A673 (cell line): Measurements from ENCODE around the gene YTHDF1. TPM values are rescaled to one million over a fixed set of nuclear protein-coding genes. Genes with fewer than 3 reads are reported as not detected.
A peak's percentile ranks its signal among the peaks of the same experiment; 100 is the strongest.

Source experiments
- BruUV-seq: library from RNA; stranded (reverse); fragments of 400-500 nt; replicated peaks from 2 replicates; lab custom pipeline; 2021; lab: Mats Ljungman, UMichigan
- CTCF ChIA-PET: fragments of 300-600 bp; sonication (Branson Sonifier 250); formaldehyde crosslinking; loops from one replicate; lab custom pipeline; 2022; ENCODE audit warnings: antibody characterized with exemption; lab: Charles Lee
- POLR2A ChIA-PET: fragments of 300-600 bp; sonication (Branson Sonifier 250); formaldehyde crosslinking; loops from one replicate; lab custom pipeline; 2022; ENCODE audit warnings: antibody characterized with exemption; ENCODE audit not compliant: low non-redundant PET; lab: Charles Lee
- DNase-seq: peaks from one replicate; pipeline ENCODE4 v3.0.0-alpha.2; 2015; ENCODE audit warnings: low spot score
- H3K27ac ChIP-seq: fragments of 200-600 bp; sonication (generic); 2 replicates; pipeline ENCODE4 v1.5.1; 2016; ENCODE audit warnings: mixed run types, low read depth, mild to moderate bottlenecking, mixed read lengths, antibody characterized with exemption, low read length; ENCODE audit not compliant: poor library complexity, severe bottlenecking
- H3K27me3 ChIP-seq: fragments of 200-600 bp; sonication (generic); replicated peaks from 2 replicates; pipeline ENCODE4 v1.6.1; 2017; ENCODE audit warnings: mixed run types, low read depth, mild to moderate bottlenecking, mixed read lengths, antibody characterized with exemption, low read length; ENCODE audit not compliant: insufficient read depth, poor library complexity
- H3K36me3 ChIP-seq: fragments of 200-600 bp; sonication (generic); 2 replicates; pipeline ENCODE4 v1.6.1; 2016; ENCODE audit warnings: mixed run types, mild to moderate bottlenecking, mixed read lengths, antibody characterized with exemption, low read length; ENCODE audit not compliant: insufficient read depth, poor library complexity, severe bottlenecking
- H3K4me1 ChIP-seq: fragments of 200-600 bp; sonication (generic); 2 replicates; pipeline ENCODE4 v1.6.1; 2017; ENCODE audit warnings: mixed run types, mild to moderate bottlenecking, mixed read lengths, antibody characterized with exemption, low read length; ENCODE audit not compliant: insufficient read depth, poor library complexity, severe bottlenecking
- H3K4me3 ChIP-seq: fragments of 200-600 bp; sonication (generic); 2 replicates; pipeline ENCODE4 v1.5.1; 2016; ENCODE audit warnings: low read depth, mixed run types, mild to moderate bottlenecking, mixed read lengths, low read length; ENCODE audit not compliant: poor library complexity, severe bottlenecking
- H3K9me3 ChIP-seq: fragments of 200-600 bp; sonication (generic); 2 replicates; pipeline ENCODE4 v1.6.1; 2016; ENCODE audit warnings: mixed run types, low read depth, mild to moderate bottlenecking, mixed read lengths, antibody characterized with exemption, low read length; ENCODE audit not compliant: poor library complexity, severe bottlenecking
- EZH2 ChIP-seq: fragments of 200-600 bp; sonication (generic); IDR thresholded peaks from 2 replicates; pipeline ENCODE4 v1.6.1; 2017; ENCODE audit warnings: borderline replicate concordance, low read depth, mild to moderate bottlenecking, mixed read lengths, antibody characterized with exemption, low read length; ENCODE audit not compliant: poor library complexity, severe bottlenecking
- intact Hi-C: fragments of 100-400 bp; cut with micrococcal nuclease; formaldehyde crosslinking; loops from one replicate; pipeline ENCODE4 v1.10.0; 2022; ENCODE audit not compliant: unreplicated experiment
- total RNA-seq: library from RNA; stranded (reverse); gene quantifications from 2 replicates; pipeline ENCODE4 v1.2.3, GENCODE V29; 2021
- TF ChIP-seq, protein P1 (sequence below): fragments of 300-800, 200-600 bp; sonication (generic); conservative IDR thresholded peaks from 2 replicates; pipeline ENCODE4 v1.5.1; 2017; ENCODE audit warnings: low read depth, mild to moderate bottlenecking, antibody characterized with exemption, low read length, moderate library complexity, mixed read lengths

Gene YTHDF1
- total RNA-seq, 1 experiment from 2014 or later: 52.4 TPM

DNA sequence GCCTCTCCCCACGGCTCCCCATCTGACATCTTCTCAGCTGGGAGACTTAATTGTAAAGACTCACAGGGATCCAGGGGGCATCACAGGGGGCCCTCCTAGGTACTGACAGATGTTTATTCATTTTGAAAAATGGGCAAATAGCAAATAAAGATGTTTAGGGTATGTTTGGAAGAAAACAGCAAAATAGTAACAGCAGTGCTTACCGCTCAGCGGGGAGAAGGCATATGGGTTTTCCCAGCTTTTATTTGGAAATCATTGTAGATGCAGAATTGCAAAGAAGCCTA is 17.1 kb upstream of the YTHDF1 start:
- no peak for DNase-seq
- Histone ChIP-seq H3K4me3 (no peak overlapping the region), H3K4me1 (no peaks in the 10 kb centered on the region), H3K27me3 (peaks cover 20% of the 10 kb centered on the region), H3K27ac (no peak overlapping the region), H3K36me3 (no peaks in the 10 kb centered on the region), H3K9me3 (no peaks in the 10 kb centered on the region)
- POLR2A ChIA-PET: no interaction called here
- TF ChIP-seq EZH2: no peak
- TF ChIP-seq, protein P1, sequence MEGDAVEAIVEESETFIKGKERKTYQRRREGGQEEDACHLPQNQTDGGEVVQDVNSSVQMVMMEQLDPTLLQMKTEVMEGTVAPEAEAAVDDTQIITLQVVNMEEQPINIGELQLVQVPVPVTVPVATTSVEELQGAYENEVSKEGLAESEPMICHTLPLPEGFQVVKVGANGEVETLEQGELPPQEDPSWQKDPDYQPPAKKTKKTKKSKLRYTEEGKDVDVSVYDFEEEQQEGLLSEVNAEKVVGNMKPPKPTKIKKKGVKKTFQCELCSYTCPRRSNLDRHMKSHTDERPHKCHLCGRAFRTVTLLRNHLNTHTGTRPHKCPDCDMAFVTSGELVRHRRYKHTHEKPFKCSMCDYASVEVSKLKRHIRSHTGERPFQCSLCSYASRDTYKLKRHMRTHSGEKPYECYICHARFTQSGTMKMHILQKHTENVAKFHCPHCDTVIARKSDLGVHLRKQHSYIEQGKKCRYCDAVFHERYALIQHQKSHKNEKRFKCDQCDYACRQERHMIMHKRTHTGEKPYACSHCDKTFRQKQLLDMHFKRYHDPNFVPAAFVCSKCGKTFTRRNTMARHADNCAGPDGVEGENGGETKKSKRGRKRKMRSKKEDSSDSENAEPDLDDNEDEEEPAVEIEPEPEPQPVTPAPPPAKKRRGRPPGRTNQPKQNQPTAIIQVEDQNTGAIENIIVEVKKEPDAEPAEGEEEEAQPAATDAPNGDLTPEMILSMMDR: no peak
- no TSS peak for BruUV-seq
- intact Hi-C loops: no loop called here
- CTCF ChIA-PET: interaction anchor here (1.1 kb wide), 1 partner anchor 9 kb away, joined by 3 read pairs; no protein-coding TSS in a partner anchor

DNA sequence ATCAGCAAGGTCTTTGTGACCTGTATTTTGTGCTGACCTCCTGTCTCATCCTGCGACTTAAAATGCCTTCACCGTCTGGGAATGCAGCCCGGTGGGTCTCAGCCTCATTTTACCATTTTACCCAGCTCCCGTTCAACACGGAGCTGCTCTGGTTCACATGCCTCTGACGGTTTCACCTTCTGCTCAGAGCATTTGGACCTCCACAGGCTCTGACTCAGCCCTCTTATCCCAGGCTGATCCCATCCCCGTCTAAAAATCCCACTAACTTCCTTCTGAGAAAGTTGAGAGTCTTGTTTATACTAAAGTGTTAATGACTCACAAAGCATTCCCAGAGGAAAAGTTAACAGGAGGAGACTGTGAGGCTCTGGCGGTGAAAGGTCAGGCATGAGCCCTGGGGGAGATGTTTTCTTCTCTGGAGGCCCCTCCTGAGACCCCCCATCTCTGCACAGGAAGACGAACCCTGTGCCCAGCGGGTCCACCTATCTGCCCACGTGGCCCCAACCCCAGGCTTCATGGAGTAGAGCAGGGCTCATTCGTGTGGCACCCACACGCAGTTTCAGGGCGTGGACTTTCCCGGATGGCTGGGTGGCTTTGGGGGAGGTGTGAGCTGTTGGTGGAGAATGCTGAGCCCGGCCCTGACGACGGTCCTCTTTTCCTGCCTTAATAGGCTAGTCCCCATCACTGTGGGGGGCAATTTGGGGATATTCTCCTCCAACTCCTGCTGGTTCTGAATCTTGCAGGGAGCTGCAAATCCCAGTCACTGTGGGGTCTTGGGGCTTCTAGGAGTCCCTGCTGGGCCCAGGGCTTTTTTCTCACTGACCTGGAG is 16.5 kb upstream of the YTHDF1 start:
- peaks cover 20% of the 10 kb centered on the region for H3K27me3 ChIP-seq
- no peak for DNase-seq
- TF ChIP-seq EZH2: no peak
- TF ChIP-seq, protein P1: no peak
- ChIA-PET CTCF (interaction anchor here (1.1 kb wide), 1 partner anchor 9 kb away, joined by 3 read pairs; no protein-coding TSS in a partner anchor), POLR2A (no interaction called here)
- H3K27ac ChIP-seq: no peak overlapping the region
- no TSS peak for BruUV-seq
- H3K4me3 ChIP-seq: no peak overlapping the region
- no peaks in the 10 kb centered on the region for H3K4me1 ChIP-seq
- intact Hi-C loops: no loop called here
- H3K36me3 ChIP-seq: no peaks in the 10 kb centered on the region
- H3K9me3 ChIP-seq: no peaks in the 10 kb centered on the region

DNA sequence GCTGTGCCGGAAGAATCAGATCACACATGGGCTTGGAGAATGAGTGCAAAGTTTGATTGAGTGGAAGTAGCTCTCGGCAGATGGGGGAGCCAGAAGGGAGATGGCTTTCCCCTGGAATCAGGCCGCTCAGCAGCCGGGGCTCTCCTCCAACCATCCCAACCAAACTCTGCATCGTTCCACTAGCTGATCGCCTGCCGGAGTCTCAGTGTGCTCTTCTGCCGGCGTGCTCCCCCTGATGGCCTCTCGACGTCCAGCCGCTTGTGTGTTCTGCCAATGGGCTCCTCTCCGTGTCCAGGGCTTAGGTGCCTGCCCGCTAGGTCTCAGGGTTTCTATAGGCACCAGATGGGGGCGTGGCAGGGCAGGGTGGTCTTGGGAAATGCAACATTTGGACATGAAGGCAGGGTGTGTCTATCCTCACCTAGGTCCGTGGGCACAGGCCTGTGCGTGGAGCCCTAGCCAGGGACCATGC is 14.9 kb upstream of the YTHDF1 start:
- ChIA-PET POLR2A (no interaction called here), CTCF (no interaction called here)
- Histone ChIP-seq H3K27me3 (peaks cover 20% of the 10 kb centered on the region), H3K4me1 (no peaks in the 10 kb centered on the region), H3K27ac (no peak overlapping the region), H3K36me3 (no peaks in the 10 kb centered on the region), H3K9me3 (no peaks in the 10 kb centered on the region), H3K4me3 (no peak overlapping the region)
- DNase-seq: peak; percentile 33
- no peak for TF ChIP-seq EZH2
- TF ChIP-seq, protein P1: peak; percentile 53
- BruUV-seq: no TSS peak
- intact Hi-C loops: no loop called here
